ENCODE data around the gene ATF6. TPM values are rescaled to one million over a fixed set of nuclear protein-coding genes. Genes with fewer than 3 reads are reported as not detected.

Gene ATF6
- total RNA-seq, 3 donors from 2014 or later: 31.0 to 56.1 (median 34.1) TPM

DNA sequence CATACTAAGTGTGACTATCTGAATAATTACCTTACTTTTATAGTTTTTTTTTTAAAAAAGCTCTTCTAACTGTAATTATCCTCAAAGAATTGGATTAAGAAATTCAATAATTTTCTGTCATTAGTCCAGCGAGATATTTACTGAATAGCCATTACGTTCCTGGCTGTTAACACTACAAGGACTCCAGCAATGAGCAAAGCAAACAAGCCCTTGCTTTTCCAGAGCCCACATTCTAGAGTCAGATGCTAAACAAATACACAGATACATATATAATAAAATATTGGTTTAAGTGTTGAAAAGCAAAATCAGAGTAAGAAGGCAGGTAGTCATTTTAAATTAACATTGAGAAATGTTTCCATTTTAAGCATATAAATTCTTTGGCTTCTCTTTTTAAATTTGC is 118.4 kb downstream of the ATF6 start:
- TF ChIP-seq, protein P1, sequence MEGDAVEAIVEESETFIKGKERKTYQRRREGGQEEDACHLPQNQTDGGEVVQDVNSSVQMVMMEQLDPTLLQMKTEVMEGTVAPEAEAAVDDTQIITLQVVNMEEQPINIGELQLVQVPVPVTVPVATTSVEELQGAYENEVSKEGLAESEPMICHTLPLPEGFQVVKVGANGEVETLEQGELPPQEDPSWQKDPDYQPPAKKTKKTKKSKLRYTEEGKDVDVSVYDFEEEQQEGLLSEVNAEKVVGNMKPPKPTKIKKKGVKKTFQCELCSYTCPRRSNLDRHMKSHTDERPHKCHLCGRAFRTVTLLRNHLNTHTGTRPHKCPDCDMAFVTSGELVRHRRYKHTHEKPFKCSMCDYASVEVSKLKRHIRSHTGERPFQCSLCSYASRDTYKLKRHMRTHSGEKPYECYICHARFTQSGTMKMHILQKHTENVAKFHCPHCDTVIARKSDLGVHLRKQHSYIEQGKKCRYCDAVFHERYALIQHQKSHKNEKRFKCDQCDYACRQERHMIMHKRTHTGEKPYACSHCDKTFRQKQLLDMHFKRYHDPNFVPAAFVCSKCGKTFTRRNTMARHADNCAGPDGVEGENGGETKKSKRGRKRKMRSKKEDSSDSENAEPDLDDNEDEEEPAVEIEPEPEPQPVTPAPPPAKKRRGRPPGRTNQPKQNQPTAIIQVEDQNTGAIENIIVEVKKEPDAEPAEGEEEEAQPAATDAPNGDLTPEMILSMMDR (IDR thresholded peaks at IDR 0.05): no peak
- TF ChIP-seq POLR2AphosphoS5 (IDR thresholded peaks at IDR 0.05) (no peak), POLR2A (IDR thresholded peaks at IDR 0.05) (no peak)
- intact Hi-C loops (cut with DNase I; ENCODE audit: low total_unique reads): no loop called here
- no peak for DNase-seq (ENCODE audit: low spot score in 2 of 2)
- Histone ChIP-seq H3K27me3 (no peaks in the 10 kb centered on the region), H3K4me1 (no peaks in the 10 kb centered on the region), H3K27ac (no peak overlapping the region), H3K9me3 (no peaks in the 10 kb centered on the region), H3K4me3 (peak overlapping the region in 1 of 3 donors; percentile 20), H3K36me3 (no peaks in the 10 kb centered on the region)

DNA sequence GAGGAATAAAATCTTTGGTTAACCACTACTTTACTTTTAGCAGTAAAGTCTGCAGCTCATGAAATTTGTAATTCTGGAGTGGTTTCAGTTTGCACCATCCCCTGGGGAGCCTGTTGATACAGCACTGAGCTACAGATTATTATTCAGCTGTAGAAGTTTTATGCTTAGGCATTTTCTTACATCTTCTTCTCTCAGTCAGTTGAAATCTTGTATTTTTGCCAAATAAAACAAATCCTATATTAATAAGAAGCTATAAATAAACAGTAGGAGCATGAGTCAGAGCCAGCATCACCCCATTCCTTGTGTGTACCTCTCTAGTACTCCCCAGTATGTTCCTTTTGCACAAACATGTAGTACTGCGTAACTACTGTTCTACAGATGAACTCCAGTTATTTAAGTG is 118.9 kb downstream of the ATF6 start:
- Histone ChIP-seq H3K36me3 (no peaks in the 10 kb centered on the region), H3K27me3 (no peaks in the 10 kb centered on the region), H3K4me1 (no peaks in the 10 kb centered on the region), H3K9me3 (no peaks in the 10 kb centered on the region), H3K4me3 (peak overlapping the region in 1 of 3 donors; percentile 20), H3K27ac (peak overlapping the region in 1 of 2 donors; percentile 8)
- intact Hi-C loops (cut with DNase I; ENCODE audit: low total_unique reads): no loop called here
- TF ChIP-seq POLR2A (IDR thresholded peaks at IDR 0.05) (no peak), POLR2AphosphoS5 (IDR thresholded peaks at IDR 0.05) (no peak)
- TF ChIP-seq, protein P1 (IDR thresholded peaks at IDR 0.05): no peak
- no peak for DNase-seq (ENCODE audit: low spot score in 2 of 2)

DNA sequence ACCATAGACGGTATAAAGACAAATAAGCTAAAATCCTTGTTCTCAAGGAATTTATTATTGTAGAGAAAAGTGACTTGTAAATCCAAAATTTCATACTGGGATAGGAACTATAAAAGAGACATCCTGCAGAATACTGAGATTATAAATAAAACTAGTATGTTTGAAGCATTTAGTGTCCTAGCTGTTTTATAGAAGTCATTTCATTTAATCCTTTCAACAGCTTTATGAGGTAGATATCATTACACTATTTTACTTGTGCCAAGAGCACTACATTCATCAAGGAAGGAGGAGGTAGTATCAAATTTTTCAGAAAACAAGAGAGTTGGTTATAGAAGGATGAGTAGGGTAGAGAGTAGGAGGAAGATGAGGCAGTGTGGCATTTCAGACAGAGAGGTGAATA is 119.6 kb downstream of the ATF6 start:
- Histone ChIP-seq H3K4me3 (no peak overlapping the region), H3K27me3 (no peaks in the 10 kb centered on the region), H3K27ac (no peak overlapping the region), H3K4me1 (no peaks in the 10 kb centered on the region), H3K9me3 (no peaks in the 10 kb centered on the region), H3K36me3 (no peaks in the 10 kb centered on the region)
- no peak for DNase-seq (ENCODE audit: low spot score in 2 of 2)
- intact Hi-C loops (cut with DNase I; ENCODE audit: low total_unique reads): no loop called here
- no peak for TF ChIP-seq POLR2A (IDR thresholded peaks at IDR 0.05)
- no peak for TF ChIP-seq POLR2AphosphoS5 (IDR thresholded peaks at IDR 0.05)
- TF ChIP-seq, protein P1 (IDR thresholded peaks at IDR 0.05): no peak

DNA sequence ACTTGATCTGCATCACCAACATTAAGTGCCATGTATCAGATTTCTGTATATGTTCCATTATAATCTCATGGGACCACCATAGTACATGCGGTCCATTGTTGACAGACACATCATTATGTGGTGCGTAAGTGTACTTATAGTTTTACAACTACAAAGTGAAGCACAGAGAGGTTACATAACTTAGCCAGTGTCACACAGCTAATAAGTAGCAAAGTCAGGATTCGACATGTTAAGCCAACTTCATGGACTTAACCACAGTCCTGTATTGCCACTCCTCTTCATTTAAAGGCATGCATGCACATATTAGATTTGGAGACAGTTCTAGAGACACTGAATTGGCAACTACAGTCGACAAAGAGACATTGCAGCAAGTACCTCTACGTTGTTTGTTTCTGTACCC is 120.5 kb downstream of the ATF6 start:
- intact Hi-C loops (cut with DNase I; ENCODE audit: low total_unique reads): no loop called here
- Histone ChIP-seq H3K27me3 (no peaks in the 10 kb centered on the region), H3K4me1 (no peaks in the 10 kb centered on the region), H3K4me3 (no peak overlapping the region), H3K9me3 (no peaks in the 10 kb centered on the region), H3K36me3 (no peaks in the 10 kb centered on the region), H3K27ac (no peak overlapping the region)
- no peak for DNase-seq (ENCODE audit: low spot score in 2 of 2)
- TF ChIP-seq POLR2AphosphoS5 (IDR thresholded peaks at IDR 0.05) (no peak), POLR2A (IDR thresholded peaks at IDR 0.05) (no peak)
- TF ChIP-seq, protein P1 (IDR thresholded peaks at IDR 0.05): no peak

DNA sequence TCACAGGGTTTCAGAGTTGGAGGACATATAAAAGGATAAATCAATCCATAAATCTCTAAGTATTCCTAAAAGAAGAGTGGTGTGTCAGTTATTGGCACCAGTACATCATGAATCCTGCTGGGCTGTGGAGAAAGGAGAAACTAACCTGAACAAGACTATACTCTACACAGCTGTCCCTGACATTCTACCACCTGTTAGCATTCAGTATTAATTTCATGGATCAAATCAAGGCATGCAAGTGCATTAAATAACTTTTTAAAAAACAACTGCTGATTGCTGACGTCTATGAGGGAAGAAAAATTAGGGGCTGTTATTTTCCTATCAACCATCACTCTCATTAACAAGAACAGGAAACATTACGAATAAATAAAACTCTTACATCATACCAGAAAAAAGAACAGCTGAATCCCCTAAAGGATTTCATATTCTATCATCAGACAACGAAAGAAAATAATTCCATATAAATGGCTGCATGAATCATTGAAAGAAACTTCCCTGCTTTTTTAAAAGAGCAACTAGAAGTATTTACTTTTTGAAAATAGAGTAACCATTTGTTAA is 121.7 kb downstream of the ATF6 start:
- no peak for TF ChIP-seq POLR2A (IDR thresholded peaks at IDR 0.05)
- TF ChIP-seq, protein P1 (IDR thresholded peaks at IDR 0.05): no peak
- no peak for TF ChIP-seq POLR2AphosphoS5 (IDR thresholded peaks at IDR 0.05)
- intact Hi-C loops (cut with DNase I; ENCODE audit: low total_unique reads): no loop called here
- no peak for DNase-seq (ENCODE audit: low spot score in 2 of 2)
- Histone ChIP-seq H3K9me3 (no peaks in the 10 kb centered on the region), H3K27ac (no peak overlapping the region), H3K27me3 (no peaks in the 10 kb centered on the region), H3K4me3 (no peak overlapping the region), H3K4me1 (no peaks in the 10 kb centered on the region), H3K36me3 (no peaks in the 10 kb centered on the region)

Data from breast epithelium (tissue), 4 donors.